Testis (tissue), 3 donors: ENCODE measurements around the gene MEGF6. TPM values are rescaled to one million over a fixed set of nuclear protein-coding genes. Genes with fewer than 3 reads are reported as not detected.

ENCODE experiments used
- DNase-seq: peaks from one replicate; pipeline ENCODE4 v3.0.0-alpha.2; 2019
- H3K27ac ChIP-seq, 2 donors: fragments of 200-600 bp; sonication (generic); one replicate each; pipeline ENCODE4 v1.5.1; 2019
- H3K27me3 ChIP-seq: fragments of 200-600 bp; sonication (generic); one replicate; pipeline ENCODE4 v1.5.1; 2019
- H3K36me3 ChIP-seq: fragments of 200-600 bp; sonication (generic); one replicate; pipeline ENCODE4 v1.5.1; 2017; ENCODE audit warnings: low read depth; ENCODE audit errors: missing control alignments
- H3K4me1 ChIP-seq: fragments of 200-600 bp; sonication (generic); one replicate; pipeline ENCODE4 v1.5.1; 2019
- H3K4me3 ChIP-seq, 2 donors: fragments of 200-600 bp; sonication (generic); one replicate each; pipeline ENCODE4 v1.5.1; 2017 to 2019
- H3K9me3 ChIP-seq: fragments of 200-600 bp; sonication (generic); one replicate; pipeline ENCODE4 v1.5.1; 2017
- POLR2A ChIP-seq: fragments of 450-650 bp; IDR thresholded peaks from one replicate; pipeline ENCODE4 v1.6.1; 2017; ENCODE audit warnings: antibody characterized with exemption, mild to moderate bottlenecking, moderate library complexity
- WGBS, 2 donors: methylation state at CpG; one replicate each; pipeline ENCODE4 v1.1.5; 2018; 5-methylcytosine and 5-hydroxymethylcytosine counted together
- intact Hi-C: fragments of 100-400 bp; cut with DNase I; formaldehyde crosslinking; loops from one replicate; pipeline ENCODE4 v1.15.1; 2023; ENCODE audit warnings: low total_unique reads
- polyA plus RNA-seq: library from polyadenylated mRNA; stranded (reverse); fragments of 350-450 nt; fragmentation: Illumina TruSeq; extraction: RNeasy Lipid Tissue Mini Kit (QIAGEN cat#74804); gene quantifications from one replicate; pipeline ENCODE4 v1.2.3, GENCODE V29; 2014; ENCODE audit warnings: low read depth, low replicate concordance; ENCODE audit not compliant: insufficient read depth
- total RNA-seq, 2 donors: library from RNA; depleted of rRNA; stranded (reverse); fragments of >200 nt; gene quantifications; one replicate each; pipeline ENCODE4 v1.2.3, GENCODE V29; 2016
- TF ChIP-seq, protein P1 (sequence below), 3 experiments: fragments of 450-650 bp in 2 of 3; fragments of 200-600 bp in 1 of 3; sonication (generic) in 1 of 3; IDR thresholded peaks; one replicate each; pipeline ENCODE4 v1.5.1; 2016 to 2019; ENCODE audit warnings: antibody characterized with exemption in 3 of 3, mild to moderate bottlenecking in 2 of 3, moderate library complexity in 1 of 3

Gene MEGF6
- total and polyA plus RNA-seq, 3 donors from 2014 or later = 9.0 to 26.4 (median 16.1) TPM

- TF ChIP-seq, protein P1, sequence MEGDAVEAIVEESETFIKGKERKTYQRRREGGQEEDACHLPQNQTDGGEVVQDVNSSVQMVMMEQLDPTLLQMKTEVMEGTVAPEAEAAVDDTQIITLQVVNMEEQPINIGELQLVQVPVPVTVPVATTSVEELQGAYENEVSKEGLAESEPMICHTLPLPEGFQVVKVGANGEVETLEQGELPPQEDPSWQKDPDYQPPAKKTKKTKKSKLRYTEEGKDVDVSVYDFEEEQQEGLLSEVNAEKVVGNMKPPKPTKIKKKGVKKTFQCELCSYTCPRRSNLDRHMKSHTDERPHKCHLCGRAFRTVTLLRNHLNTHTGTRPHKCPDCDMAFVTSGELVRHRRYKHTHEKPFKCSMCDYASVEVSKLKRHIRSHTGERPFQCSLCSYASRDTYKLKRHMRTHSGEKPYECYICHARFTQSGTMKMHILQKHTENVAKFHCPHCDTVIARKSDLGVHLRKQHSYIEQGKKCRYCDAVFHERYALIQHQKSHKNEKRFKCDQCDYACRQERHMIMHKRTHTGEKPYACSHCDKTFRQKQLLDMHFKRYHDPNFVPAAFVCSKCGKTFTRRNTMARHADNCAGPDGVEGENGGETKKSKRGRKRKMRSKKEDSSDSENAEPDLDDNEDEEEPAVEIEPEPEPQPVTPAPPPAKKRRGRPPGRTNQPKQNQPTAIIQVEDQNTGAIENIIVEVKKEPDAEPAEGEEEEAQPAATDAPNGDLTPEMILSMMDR (IDR thresholded peaks at IDR 0.05) = no peak
- no peak for TF ChIP-seq POLR2A
Observed at GRCh38 chr1:3497521-3497920, 113.8 kb downstream of the MEGF6 start.

DNA sequence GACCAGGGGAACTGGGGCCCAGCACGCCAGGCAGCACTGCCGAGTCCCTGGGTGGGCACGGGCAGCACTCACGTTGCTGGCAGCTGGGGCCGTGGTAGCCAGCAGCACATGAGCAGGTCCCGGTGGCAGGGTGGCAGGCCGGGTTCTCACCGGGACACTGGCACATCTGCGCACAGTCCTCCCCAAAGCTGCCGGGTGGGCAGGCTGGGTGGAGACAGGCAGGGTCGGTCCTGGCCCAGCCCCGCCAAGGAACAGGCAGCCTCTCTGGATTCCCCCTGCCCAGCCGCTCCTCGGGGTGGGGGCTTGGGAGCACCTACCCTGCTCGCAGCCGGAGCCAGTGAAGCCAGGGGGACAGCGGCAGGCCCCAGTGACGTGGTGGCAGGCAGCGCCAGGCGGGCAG is 114.4 kb downstream of the MEGF6 start:
- 97% methylated on average over 18 of the region's 20 CpGs; no CpG with 5 or more reads in 1 of the 2 donors for WGBS, 2 donors
- intact Hi-C loops = no loop called here
- no peak overlapping the region for H3K4me3 ChIP-seq
- H3K27ac ChIP-seq = no peak overlapping the region
- H3K36me3 ChIP-seq = no peaks in the 10 kb centered on the region
- H3K4me1 ChIP-seq = no peaks in the 10 kb centered on the region
- TF ChIP-seq, protein P1 (IDR thresholded peaks at IDR 0.05) = no peak
- no peak for TF ChIP-seq POLR2A
- no peaks in the 10 kb centered on the region for H3K27me3 ChIP-seq
- no peaks in the 10 kb centered on the region for H3K9me3 ChIP-seq
- DNase-seq = no peak

More at GRCh38 chr1:3497521-3497920, 113.8 kb downstream of the MEGF6 start:
- H3K27me3 ChIP-seq = no peaks in the 10 kb centered on the region
- H3K36me3 ChIP-seq = no peaks in the 10 kb centered on the region
- H3K4me1 ChIP-seq = no peaks in the 10 kb centered on the region
- no peaks in the 10 kb centered on the region for H3K9me3 ChIP-seq
- H3K4me3 ChIP-seq = no peak overlapping the region
- 91 to 94% methylated on average over 11 to 17 of the region's 19 CpGs for WGBS, 2 donors
- DNase-seq = no peak
- no peak overlapping the region for H3K27ac ChIP-seq
- intact Hi-C loops = no loop called here

DNA sequence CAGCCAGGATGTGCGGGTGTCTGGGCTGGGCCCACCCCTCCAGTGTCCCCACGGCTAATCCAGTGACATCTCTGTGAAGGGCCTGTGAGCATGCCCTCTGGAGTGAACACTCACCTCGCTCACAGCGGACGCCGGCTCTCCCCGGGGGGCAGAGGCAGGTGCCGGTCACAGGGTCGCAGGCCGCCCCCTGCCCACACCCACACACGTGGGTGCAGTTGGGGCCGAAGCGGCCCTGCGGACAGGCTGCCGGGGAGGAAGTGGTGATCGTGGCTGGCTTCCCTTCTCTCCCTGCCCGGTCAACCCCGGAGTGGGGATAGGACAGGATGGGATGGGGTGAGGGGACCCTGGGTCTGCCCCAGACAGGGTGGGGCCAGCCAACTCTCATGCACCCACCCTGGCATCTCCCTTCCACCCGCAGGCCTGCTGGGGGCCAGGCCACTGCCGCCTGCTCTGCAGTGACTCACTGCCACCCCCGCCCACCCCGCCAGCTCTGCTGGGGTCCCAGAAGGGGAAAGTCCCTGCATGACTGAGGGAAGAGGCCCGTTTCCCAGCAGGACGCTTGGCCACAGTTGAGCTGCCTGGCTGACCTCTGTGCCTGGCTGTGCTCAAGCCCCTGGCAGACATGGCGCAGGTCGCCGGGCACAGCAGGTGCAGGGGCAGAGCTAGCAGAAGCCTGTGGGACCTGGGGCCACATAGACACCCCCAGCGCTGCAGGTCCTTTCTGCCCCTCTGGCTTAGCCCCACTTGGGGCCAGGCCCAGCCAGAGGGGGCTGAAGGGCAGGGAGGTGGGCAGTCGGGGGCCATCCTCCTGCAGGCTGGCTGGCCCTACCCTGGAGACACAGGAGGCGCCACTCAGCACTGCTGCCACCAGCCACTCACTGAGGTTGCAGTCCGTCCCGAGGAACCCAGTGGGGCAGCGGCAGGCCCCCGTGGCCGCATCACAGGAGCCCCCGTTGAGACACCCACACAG is 115.2 kb downstream of the MEGF6 start:
- intact Hi-C loops = no loop called here
- TF ChIP-seq POLR2A = no peak
- TF ChIP-seq, protein P1 (IDR thresholded peaks at IDR 0.05) = no peak
- H3K36me3 ChIP-seq = no peaks in the 10 kb centered on the region
- no peak overlapping the region for H3K4me3 ChIP-seq
- H3K4me1 ChIP-seq = peaks cover 4% of the 10 kb centered on the region
- H3K27me3 ChIP-seq = no peaks in the 10 kb centered on the region
- no peaks in the 10 kb centered on the region for H3K9me3 ChIP-seq
- H3K27ac ChIP-seq = no peak overlapping the region
- DNase-seq = no peak
- WGBS, 2 donors = 91% methylated on average over 35 of the region's 36 CpGs; no CpG with 5 or more reads in 1 of the 2 donors

DNA sequence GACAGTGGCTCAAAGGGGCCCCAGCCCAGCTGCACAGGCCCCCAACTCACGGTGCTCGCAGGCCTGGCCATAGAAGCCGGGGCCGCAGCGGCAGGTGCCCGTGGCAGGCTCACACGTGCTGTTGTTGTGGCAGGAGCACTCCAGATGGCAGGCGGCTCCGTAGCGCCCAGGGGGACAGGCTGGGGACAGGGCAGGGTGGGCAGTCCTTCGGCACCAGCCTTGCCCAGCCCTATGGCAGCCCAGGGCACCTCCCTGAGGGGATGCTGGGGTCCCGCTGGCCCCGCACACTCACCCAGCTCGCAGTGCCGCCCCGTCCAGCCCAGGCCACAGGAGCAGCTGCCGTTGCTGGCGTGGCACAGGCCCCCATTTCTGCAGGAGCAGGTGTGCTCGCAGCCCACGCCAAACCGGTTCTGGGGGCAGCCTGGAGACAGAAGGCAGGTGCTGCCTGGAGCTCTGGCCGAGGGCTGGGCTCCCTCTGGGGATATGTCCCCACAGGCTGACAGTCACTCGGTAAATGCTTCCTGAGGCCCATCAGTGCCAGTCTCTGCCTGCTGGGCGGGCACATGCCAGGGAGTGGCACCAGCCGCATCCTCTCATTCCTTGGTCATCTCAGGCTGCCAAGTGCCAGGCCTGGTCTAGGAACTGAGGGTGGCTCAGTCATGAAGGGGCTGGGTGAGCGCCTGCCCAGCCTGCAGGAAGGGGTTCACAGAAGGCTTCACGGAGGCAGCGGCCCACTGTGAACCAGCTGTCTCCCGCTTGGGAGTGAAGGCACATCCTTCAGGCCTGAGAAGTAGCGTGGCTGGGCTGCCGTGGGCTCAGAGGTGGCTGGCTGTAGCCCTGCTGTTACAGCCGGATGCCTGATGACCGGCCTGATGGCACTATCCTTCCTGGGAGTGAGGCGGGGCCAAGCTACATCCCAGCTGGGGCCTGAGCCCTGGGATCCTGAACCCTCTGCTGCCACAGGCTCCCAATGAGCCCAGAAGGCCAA is 116.7 kb downstream of the MEGF6 start:
- Histone ChIP-seq H3K4me1 (peaks cover 4% of the 10 kb centered on the region), H3K9me3 (no peaks in the 10 kb centered on the region), H3K27ac (no peak overlapping the region), H3K36me3 (no peaks in the 10 kb centered on the region), H3K27me3 (no peaks in the 10 kb centered on the region), H3K4me3 (no peak overlapping the region)
- no peak for DNase-seq
- 97 to 98% methylated on average over 16 to 25 of the region's 34 CpGs for WGBS, 2 donors
- no peak for TF ChIP-seq POLR2A
- TF ChIP-seq, protein P1 (IDR thresholded peaks at IDR 0.05) = no peak
- intact Hi-C loops = no loop called here
